ENCODE data around the gene FAM13A. TPM values are rescaled to one million over a fixed set of nuclear protein-coding genes. Genes with fewer than 3 reads are reported as not detected.

The FAM13A gene
- total and polyA plus RNA-seq, 7 donors: 3.8 to 76.0 (median 15.2) TPM

DNA sequence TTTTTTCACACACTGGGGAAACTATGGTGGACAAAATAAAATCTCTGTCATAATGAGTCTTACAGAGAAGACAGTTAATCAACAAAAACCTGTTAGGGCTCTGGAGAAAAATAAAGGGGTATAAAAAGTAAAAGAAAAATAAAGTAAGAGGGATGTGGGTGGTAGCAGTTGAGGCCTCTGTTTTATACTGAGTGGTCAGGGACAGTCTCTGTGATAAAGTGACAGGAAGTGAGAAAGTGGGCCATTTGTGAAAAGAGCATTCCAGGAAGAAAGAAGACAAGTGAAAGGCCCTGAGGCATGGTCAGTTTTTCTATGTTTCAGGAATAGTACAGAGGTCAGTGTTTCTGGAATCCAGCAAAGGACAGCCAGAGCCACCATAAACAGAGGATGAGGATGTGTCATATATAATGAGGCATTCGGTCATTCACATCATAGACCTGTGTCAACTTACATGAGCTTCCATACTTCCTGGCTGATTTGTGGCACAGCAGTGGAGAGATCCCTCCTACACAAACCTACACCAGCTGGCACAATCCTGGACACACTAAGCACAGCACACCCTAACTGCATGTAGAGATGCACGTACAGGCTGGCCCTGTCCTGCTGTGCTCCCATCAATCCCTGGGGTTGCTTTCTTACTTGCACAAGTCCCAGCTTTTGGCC, 295.0 kb downstream of the FAM13A start:
- no peak for DNase-seq
- WGBS, 3 donors: 91 to 100% (median 100%) methylated on average over 2 of the region's 2 CpGs
- intact Hi-C loops (cut with DNase I): no loop called here

GRCh38 chr4:88761342-88761741, 295.6 kb downstream of the FAM13A start:
- WGBS, 3 donors: 76 to 95% (median 93%) methylated on average over 3 of the region's 3 CpGs
- Histone ChIP-seq H3K36me3 (ENCODE audit: insufficient read depth in 1 of 2, low read depth in 1 of 2) (peaks cover 0 to 13% of the 10 kb centered on the region in 2 donors), H3K4me3 (no peak overlapping the region), H3K9me3 (no peaks in the 10 kb centered on the region), H3K27ac (no peak overlapping the region), H3K27me3 (ENCODE audit: insufficient read depth in 3 of 3, low read length in 2 of 3) (no peaks in the 10 kb centered on the region), H3K4me1 (peaks cover 38% of the 10 kb centered on the region)
- no peak for TF ChIP-seq CTCF (IDR thresholded peaks at IDR 0.05)
- DNase-seq: no peak
- intact Hi-C loops (cut with DNase I): no loop called here
- ATAC-seq: no peak

More for the DNA sequence above, 295.0 kb downstream of the FAM13A start:
- no peak for ATAC-seq
- no peak overlapping the region for H3K27ac ChIP-seq
- H3K4me1 ChIP-seq: peaks cover 45% of the 10 kb centered on the region
- peaks cover 0 to 19% of the 10 kb centered on the region in 2 donors for H3K36me3 ChIP-seq (ENCODE audit: insufficient read depth in 1 of 2, low read depth in 1 of 2)
- H3K9me3 ChIP-seq: no peaks in the 10 kb centered on the region
- no peak for TF ChIP-seq CTCF (IDR thresholded peaks at IDR 0.05)
- H3K27me3 ChIP-seq (ENCODE audit: insufficient read depth in 3 of 3, low read length in 2 of 3): no peaks in the 10 kb centered on the region
- H3K4me3 ChIP-seq: no peak overlapping the region

DNA sequence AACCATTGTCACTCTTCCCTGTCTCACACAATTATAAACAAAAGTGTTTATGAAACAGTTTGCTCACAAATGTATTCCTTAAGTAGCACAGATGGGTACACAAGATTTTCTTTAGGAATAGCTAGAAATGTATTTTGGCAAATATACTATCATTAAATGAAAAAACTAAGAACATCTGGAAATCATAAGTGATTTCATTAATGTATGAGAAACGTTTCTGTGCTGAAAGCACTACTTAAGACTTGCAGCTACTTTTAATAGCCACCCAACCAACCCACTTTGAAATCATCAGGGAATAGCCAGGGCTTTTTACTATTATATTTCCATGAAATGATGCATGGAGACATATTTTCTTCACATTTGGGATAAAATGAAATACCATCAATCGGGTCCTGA, 297.1 kb downstream of the FAM13A start:
- TF ChIP-seq CTCF (IDR thresholded peaks at IDR 0.05): no peak
- peak overlapping the region; percentile 56 for H3K27ac ChIP-seq
- intact Hi-C loops (cut with DNase I): no loop called here
- peaks cover 0 to 21% of the 10 kb centered on the region in 2 donors for H3K36me3 ChIP-seq (ENCODE audit: insufficient read depth in 1 of 2, low read depth in 1 of 2)
- peaks cover 25% of the 10 kb centered on the region for H3K4me1 ChIP-seq
- WGBS, 3 donors: 56 to 72% (median 66%) methylated on average over 2 of the region's 2 CpGs
- no peaks in the 10 kb centered on the region for H3K9me3 ChIP-seq
- H3K4me3 ChIP-seq: peak overlapping the region; percentile 55
- ATAC-seq: no peak
- no peaks in the 10 kb centered on the region for H3K27me3 ChIP-seq (ENCODE audit: insufficient read depth in 3 of 3, low read length in 2 of 3)
- no peak for DNase-seq

GRCh38 chr4:88759039-88759894, 297.7 kb downstream of the FAM13A start:
- TF ChIP-seq CTCF (IDR thresholded peaks at IDR 0.05): no peak
- no peaks in the 10 kb centered on the region for H3K27me3 ChIP-seq (ENCODE audit: insufficient read depth in 3 of 3, low read length in 2 of 3)
- H3K27ac ChIP-seq: peak overlapping the region; percentile 56
- ATAC-seq (peak; percentile 40 to 75 (median 54)), DNase-seq (no peak)
- H3K36me3 ChIP-seq (ENCODE audit: insufficient read depth in 1 of 2, low read depth in 1 of 2): peaks cover 0 to 27% of the 10 kb centered on the region in 2 donors
- intact Hi-C loops (cut with DNase I): no loop called here
- peak overlapping the region; percentile 55 for H3K4me3 ChIP-seq
- no peaks in the 10 kb centered on the region for H3K9me3 ChIP-seq
- H3K4me1 ChIP-seq: peaks cover 24% of the 10 kb centered on the region
- 33 to 39% (median 37%) methylated on average over 12 of the region's 12 CpGs for WGBS, 3 donors
